CD1c-positive myeloid dendritic cell (primary cell): ENCODE results near the gene ZNF785.
"Not testable (repeated sequence)": the region's sequence is repeated elsewhere in the genome, so short reads cannot be mapped to it uniquely, and the experiment has no call there.

Source experiments
- DNase-seq: peaks from one replicate; pipeline ENCODE4 v3.0.0-alpha.2; 2016; ENCODE audit errors: extremely low spot score

Gene ZNF785

DNA sequence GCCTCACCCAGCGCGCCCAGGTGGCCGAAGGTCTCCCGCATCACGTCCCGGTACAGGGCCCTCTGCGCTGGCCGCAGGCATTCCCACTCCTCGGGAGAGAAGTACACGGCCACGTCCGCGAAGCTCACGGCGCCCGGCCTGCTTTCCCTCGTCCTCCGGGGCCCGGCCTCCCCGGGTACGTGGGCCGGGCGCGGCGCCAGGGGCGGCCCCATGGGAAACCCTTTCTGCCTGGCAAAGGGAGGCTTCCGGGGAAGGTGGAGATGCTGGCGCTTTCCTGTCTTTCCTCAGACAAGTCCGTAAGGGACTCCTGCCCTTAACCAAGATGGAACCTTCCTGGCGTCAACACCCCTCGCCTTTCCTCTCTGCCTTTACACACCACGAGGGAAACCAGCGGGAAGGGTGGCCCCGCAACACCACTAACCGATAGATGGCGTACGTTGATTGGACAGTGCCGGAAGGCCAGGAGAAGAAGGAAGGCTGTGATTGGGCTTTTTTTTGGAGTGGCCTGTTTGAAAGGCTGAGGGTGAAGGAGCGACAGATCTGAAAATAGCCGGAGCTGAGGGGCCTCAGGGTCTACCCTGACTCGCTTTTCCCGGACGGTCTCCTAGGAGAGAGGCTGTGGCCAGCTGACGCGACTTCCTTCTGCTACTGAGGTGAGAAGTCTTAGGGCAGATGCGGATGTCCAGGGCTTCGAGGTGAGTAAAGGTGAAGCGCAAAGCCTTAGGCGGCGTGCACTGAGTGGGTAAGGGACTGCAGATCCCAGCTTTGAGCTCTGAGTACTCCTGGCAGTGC is at the start of gene ZNF785:
ZNF785 (minus strand) TSS at position 298 of the 792 bp plus-strand sequence; CDS start at position 212, 86 bp downstream.
- peak; percentile 98 for DNase-seq

DNA sequence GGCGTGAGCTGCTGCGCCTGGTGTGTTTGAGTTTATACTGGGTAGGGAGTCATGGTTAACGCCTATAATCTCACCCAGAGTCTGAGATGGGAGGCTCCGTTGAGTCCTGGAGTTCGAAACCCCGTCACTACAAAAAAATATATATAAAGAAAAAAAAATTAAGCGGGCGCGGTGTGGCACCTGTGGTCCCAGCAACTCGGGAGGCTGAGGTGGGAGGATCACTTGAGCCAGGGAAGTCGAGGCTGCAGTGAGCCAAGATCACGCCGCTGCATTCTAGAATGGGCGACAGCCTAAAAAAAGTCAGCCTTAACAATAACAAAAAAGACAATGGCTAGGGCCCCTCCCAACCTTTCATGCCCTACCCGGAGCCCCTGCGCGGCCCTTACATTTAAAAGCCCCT is 48.0 kb upstream of the ZNF785 start:
- DNase-seq: no peak

DNA sequence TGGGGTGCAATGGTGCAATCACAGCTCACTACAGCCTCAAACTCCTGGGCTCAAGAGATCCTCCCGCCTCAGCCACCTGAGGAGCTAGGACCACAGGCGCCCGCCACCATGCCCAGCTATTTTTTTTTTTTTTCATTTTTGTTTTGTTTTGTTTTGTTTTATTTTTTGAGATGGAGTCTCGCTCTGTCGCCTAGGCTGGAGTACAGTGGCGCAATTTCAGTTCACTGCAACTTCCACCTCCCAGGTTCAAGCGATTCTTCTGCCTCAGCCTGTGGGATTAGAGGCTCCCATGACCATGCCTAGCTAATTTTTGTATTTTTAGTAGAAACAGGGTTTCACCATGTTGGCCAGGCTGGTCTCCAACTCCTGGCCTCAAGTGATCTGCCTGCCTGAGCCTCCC is 47.0 kb upstream of the ZNF785 start:
- not testable (repeated sequence) for DNase-seq

DNA sequence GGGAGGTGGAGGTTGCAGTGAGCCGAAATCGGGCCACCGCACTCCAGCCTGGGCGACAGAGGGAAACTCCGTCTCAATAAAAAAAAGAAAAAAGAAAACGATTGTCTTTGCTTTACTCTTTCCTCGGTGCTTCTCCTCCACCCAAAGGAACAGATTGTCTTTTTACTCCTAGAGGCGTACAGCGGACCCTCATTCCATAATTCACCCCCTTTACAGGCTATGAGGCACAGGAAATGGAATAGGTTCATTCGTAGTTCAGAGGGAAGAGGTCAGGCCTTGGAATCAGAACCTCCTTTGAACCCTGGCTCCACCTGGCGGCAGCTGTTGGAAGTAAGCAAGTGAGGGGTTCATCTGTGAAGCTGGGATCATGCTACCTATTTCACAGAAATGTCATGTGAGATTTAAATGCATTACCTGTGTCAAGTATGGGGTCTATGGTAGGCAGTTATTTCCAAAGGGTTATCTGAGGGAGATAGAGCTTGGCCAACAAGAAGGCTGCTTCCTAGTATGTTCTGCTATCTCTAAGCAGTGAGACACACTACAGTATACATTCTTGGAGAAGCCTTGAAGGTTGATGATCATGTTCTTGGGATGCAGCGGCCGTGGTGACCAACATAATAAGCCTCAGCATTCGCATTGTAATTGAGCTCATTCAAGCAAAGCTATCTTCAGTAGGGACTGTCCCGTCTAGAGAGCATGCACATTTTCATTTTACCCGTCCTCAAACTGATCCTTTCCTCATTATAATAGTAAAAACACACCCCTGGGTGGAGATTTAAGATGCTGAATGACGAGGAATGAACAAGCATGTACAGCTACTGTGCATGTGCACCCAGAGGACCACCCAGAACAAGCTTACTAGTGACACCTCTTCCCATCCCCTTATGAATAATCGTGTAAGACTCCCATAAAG is 43.4 kb upstream of the ZNF785 start:
- DNase-seq: peak; percentile 87

DNA sequence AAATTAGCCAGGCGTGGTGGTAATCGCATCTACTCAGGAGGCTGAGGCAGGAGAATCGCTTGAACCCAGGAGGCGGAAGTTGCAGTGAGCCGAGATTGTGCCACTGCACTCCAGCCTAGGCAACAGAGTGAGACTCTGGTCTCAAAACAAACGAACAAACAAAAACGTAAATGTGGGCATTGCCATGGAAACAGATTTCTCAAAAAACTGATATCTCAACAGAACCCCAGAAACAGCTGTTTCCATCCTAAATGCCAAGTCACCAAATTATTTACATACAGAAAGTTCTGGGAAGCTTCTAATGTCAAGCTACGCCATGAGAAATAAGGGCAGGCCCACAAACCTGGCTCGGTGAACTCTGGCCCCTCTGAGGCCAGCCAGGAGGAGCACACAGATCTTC is 40.7 kb upstream of the ZNF785 start:
- no peak for DNase-seq

DNA sequence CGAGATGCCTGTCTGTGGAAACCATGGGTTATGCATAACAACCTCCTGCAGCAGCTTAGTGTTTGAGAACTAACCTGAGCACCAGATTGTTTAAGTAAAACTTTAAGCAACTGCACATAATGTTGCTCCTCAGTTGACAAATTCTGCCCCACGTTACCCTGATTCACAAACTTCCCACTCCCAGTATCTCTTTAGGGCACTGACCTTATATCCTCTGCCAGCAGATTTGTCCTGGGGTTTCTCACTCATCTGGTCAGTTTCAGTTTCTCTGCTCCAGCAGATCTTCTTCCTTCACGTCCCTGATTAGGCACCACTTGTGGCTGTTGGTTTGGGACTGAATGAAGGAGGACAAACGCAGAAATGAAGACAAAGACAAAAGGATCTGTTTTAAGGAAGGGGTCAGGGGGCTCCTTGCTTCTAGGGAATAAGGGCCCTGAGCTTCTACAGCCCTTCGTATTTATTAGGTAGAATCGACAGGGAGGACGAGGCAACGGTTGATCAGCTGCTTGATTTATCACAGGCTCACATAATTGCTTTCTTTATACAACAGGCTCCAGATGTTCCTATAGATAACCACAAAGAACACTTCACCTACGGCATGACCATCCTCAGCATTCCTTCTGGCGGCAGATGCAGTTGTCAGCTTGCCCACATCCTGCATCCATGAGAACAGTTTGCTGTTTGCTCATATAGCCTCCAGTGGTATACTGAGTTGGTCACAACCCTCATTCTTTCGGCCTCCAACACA is 38.2 kb upstream of the ZNF785 start:
- DNase-seq: no peak

DNA sequence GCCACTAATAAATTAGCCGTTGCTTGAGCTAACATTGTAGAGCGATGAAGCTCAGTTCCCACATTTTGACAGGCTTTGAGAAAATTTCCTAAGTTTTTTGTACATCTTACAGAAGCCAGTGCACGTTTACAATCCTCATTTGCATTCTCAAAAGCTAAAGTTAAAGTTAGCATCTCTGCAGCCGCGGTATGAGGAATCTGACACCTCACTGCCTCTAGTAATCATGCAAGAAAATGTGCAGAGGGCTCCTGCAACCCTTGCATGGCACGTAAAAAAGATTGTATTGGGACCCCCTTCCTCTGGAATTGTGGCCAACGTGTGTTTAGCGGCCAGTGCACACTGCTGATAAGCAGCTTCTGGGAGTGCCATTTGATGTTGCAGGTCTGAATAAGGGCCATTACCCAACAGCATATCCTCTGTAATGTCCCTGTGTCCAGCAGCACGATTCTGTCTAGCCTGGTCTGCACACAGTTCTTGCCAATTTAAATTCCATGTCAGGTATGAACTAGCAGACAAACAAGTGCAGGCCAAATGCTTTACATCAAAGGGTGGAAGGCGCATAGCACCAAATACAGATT is 37.0 kb upstream of the ZNF785 start:
- no peak for DNase-seq

DNA sequence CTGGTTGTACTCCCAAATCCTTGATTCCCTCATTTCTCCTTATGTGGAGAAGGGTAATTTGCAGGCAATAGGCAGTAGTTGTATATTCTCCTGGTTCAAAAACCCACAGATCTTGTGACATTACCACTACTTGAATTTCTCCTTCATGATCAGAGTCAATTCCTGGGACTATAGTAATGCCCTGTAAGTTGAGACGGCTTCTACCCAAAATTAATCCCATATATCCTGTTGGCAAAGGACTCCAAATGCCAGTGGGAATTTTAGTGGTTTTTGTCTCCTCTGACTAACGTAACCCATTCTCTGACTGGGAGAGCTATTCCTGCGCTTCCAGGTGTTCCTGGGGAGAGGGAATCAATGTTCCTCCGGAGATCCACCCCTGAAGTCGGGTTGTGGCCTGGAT is 36.3 kb upstream of the ZNF785 start:
- no peak for DNase-seq

DNA sequence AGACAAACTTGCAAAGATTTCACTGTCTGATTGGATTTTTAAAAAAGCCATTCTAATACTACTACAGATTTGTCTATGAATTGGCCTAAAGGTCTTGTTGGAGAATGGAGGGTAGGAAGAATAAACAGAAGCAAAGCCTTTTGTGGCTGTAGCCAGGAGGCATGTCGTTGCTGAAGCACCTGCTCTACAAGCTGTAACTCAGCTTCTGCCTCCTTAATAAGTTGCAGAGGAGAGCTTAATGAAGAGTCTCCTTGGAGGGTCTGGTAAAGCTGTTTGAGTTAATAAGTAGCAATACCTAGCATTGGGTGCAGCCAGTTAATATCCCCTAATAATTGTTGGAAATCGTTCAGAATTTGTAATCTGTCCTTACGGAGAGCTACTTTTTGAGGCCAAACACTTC is 34.7 kb upstream of the ZNF785 start:
- no peak for DNase-seq

DNA sequence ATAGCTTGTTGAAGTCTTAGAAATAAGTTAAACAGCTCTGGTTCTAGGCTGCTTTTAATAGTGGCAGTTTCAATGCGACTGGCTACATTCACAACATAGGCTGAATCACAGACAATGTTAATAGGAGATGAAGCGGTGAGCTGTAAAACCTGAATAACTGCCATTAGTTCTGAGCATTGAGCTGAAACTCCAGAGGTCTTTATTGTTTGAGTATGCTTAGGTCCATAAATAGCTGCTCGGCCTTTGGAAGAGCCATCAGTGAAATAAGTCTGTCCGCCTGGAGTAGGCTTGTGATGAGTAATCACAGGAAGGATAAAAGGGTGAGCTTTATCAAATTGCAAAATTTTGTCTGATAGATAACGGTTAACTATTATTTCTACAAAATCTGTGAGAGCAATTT is 34.1 kb upstream of the ZNF785 start:
- no peak for DNase-seq

DNA sequence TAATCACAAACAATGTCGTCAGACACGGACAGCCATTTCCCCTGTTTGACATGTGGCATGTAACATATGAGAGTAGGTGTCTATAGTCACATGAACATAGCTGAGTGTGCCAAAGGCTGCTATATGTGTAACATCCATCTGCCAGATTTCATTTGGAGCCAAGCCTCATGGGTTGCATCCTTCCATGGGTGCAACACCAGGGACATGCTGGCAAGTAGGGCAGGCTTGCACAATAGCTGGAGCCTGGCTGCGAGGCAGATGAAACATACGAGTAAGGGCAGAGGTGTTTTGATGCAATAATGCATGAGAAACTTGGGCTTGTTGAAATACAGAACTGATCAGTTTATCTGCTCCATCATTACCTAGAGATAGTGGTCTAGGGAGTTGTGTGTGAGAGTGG is 33.7 kb upstream of the ZNF785 start:
- no peak for DNase-seq

DNA sequence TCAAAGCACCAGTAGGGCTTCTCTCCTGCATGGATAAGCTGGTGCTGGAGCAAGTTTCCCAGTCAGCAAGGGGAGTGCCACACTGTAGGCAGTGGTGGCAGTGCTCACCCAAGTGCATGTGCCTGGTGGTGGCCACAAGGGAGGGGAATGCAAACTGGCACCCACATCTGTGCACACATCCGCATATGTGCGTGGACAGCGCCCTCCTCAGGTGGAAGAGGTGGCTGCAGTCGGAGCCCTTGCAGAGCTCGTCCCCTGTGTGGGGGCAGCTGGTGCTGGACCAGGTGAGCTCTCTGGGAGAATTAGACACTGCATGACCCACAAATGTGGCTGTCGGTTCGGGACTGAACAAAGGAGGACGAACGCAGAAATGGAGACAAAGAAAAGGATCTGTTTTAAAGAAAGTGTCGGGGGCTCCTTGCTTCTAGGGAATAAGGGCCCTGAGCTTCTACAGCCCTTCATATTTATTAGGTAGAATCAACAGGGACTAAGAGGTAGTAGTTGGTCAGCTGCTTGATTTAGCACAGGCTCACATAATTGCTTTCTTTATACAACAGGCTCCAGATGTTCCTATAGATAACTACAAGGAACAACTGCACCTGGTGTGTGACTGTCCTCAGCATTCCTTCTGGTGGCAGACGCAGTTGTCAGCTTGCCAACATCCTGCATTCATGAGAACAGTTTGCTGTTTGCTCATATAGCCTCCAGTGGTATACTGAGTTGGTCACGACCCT is 30.0 kb upstream of the ZNF785 start:
- DNase-seq: peak; percentile 90

DNA sequence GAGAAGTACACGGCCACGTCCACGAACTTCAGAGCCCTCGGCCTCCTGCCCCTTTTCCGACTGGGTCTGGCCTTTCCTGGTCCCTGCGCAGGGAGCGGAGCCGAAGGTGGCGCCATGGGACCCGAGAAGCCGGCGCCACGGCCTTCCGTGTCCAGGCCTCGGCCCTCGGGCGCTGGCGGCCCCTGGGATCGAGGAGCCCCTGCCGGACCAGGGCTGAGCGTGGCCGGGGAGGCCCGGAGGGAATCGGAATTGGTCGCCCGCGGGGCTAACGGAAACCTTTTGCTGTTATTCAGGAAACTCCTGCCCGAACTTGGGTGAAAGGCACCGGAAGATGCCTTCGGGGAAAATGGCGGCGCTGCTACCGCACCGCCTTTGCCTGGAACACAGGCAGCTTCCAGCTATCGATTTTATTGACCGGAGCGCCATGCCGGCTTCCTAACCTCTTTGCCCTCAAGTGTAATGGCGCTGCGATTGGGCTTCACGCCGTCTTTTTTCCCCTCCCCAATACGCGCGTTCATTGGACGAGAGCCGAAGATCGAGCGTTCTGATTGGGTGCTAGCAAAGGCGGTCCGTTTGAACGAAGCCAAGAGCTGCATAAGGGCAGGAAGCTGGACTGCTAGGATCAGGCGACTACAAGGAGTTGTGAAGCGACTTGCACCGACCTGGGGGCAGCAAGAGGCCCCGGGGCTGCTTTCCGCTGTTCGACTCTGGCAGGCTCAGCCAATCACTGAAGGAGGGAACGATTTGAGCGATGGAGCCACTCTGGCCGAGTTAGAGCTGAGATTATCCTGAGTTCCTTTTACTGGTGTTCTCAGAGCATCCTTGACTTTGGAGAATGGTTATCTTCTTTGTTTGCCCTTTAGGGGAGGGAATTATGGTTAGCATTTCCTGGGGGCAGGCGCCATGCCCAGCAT is 24.7 kb upstream of the ZNF785 start, which contains the start of gene ZNF689:
ZNF689 (minus strand) TSS at position 464 of the 914 bp plus-strand sequence; CDS start at position 116, 348 bp downstream.
- peak; percentile 98 for DNase-seq

DNA sequence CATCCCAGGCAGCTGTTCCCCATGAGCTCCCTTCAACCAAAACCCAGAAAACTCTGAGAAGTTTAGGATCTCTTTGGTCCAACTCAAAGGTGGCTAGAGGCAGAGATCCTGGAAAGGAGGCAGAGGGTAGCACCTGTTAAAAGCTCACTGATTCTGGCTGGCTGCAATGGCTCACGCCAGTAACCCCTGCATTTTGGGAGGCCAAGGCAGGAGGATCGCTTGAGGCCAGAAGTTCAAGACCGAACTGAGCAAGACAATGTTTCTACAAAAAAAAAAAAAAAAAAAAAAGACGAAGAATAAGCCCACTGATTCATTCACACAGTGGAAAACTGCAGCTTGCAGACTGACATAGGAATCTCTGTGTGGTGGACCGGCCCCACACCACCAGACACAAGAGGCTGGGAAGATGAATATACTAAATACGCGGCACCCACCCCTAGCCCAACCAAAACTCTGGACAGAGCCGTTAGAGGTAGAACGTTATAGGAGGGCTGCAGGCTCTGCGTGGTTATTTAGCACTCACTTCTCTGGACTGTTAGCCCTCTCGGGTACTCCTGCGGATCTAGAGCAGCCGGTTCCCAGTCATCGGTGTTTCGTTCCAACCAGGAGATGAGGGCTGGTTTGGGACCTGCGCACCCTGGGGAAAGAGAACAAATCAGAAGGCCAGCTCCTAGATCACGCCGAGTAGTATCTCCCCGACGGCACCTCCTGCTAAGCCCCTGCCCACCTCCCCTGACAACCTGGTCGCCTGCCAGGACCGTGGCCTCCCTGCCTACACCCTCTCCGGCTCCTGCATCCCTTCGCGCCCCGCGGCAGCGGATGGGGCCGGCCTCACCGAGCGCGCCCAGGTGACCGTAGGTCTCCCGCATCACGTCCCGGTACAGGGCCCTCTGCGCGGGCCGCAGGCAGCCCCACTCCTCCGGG is 23.8 kb upstream of the ZNF785 start:
- DNase-seq: peak; percentile 7

DNA sequence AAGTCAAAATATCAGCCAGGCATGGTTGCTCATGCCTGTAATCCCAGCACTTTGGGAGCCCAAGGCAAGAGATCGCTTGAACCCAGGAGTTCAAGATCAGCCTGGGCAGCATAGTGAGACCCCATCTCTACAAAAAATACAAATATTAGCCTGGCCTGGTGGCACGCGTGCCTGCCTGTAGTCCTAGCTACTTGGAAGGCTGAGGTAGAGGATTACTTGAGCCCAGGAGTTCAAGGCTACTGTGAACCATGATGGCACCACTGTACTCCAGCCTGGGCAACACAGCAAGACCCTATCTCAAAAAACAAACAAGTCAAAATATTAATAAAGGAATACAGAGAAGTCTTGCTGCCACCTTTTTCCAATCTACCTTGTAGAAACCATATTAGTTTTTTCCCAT is 20.5 kb upstream of the ZNF785 start:
- no peak for DNase-seq

DNA sequence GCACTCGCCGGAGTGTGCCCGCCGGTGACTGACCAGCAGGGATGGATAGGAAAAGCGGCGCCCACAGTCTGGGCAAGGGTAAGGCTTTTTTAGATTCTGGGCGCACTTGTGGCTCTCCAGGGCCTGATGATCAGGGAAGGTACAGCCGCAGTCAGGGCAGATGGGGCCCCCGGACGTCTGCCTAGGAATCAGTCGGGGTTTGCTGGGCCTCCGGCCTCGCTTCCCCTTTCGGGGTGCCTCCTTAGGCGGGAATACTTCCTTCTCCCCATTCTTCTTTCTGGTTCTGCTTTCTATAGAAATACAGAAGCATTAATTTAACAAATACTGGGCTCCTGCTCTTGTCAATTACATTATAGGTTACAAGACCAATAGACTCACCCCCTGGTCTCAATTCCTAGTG is 19.7 kb upstream of the ZNF785 start:
- DNase-seq: peak; percentile 72

DNA sequence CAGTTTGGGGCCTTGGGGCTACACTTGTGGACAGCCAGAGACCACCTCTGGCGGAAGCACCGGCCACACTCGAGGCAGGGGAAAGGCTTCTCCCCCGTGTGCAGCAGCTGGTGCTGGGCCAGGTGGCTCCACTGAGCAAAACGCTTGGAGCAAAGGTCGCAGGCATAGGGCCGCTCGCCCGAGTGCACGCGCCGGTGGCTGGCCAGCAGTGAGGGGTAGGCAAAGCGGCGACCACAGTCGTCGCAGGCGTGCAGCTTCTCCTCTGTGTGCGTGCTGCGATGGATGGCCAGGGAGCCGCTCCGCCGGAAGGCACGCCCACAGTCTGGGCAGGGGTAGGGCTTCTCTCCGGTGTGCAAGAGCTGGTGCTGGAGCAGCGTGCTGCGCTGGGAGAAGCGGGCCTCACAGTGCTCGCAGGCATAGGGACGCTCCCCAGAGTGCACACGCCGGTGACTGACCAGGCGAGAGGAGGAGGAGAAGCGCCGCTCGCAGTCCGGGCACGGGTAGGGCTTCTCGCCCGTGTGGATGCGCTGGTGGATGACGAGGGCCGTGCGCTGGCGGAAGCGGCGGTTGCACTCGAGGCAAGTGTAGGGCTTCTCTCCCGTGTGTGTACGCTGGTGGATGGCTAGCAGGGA is 18.9 kb upstream of the ZNF785 start:
- DNase-seq: no peak

DNA sequence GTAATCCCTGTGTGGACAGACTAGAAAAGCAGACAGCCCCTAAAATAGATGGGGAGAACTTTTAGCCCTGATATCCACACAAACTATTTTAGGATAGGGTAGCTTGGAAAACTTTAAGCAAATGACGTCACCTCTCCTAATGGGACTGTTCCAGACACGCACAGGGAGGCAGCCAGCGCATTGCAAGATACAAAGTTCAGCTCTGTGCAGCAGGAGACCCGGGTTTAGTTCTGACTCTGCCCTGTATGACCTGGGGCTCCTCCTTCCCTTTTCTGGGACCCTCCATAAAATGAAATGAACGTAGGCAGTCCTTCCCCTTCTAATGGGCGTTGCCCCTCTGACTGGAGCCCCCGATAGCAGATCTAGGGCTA is 18.4 kb upstream of the ZNF785 start:
- DNase-seq: no peak
